Inferior parietal cortex (tissue), 1 donor: ENCODE results near the gene RASGEF1C.

Experiments used
- DNase-seq: peaks from one replicate; pipeline ENCODE4 v3.0.0-alpha.2; 2016; ENCODE audit errors: extremely low spot score

RASGEF1C gene

DNA sequence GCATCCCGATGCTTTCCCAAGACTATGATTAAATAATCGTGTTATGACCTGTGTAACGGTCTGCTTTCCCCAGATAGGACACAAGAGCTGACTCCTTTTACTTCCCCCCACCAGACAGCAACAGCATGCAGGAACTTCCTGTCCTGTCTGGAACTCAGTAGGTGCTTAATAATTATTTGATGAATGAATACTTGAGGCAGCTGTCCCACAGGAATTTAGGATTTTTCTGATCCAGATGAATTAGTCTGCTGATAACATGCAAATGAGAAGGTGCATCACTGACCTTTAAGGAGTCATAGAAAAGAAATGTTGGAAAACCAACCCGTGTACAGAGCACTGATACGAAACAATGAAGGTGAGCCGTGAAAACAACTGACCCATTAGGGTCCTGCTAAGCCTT, 149.7 kb downstream of the RASGEF1C start:
- no peak for DNase-seq

DNA sequence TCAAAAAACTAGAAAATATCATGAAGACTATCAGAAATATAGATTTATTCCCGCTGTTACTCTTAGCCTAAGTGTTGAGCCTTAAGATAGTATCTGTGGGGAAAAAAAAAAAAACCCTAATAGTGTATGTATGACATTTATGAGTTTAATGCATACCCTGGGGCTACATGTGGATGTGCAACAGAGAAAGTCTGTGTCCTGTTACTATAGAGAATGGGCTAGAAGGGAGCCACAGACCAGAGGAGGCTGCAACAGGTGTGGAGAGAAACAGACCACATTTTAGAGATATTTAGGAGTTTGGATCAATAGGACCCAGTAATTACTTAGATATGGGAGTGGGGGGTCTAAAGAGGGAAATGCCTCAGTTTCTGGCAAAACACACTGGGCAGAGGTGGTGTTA, 152.9 kb downstream of the RASGEF1C start:
- DNase-seq = no peak

GRCh38 chr5:180054226-180054625, 154.8 kb downstream of the RASGEF1C start:
- DNase-seq = no peak

GRCh38 chr5:180053061-180053602, 155.9 kb downstream of the RASGEF1C start:
- no peak for DNase-seq

- DNase-seq = no peak
Observed at GRCh38 chr5:180052211-180052818, 156.7 kb downstream of the RASGEF1C start.
